HepG2 (cell line): ENCODE results near the gene ACTN4. TPM values are rescaled to one million over a fixed set of nuclear protein-coding genes. Genes with fewer than 3 reads are reported as not detected.

ENCODE experiments used
- ARID4A ChIP-seq: sonication (generic); formaldehyde crosslinking; IDR thresholded peaks from 2 replicates; pipeline ENCODE4 v1.5.0; 2020; ENCODE audit warnings: mild to moderate bottlenecking, missing genetic modification reagents, borderline replicate concordance
- CEBPG ChIP-seq: IDR thresholded peaks from 2 replicates; pipeline ENCODE4 v1.6.1; 2016
- FOXO1 ChIP-seq: sonication (generic); formaldehyde crosslinking; IDR thresholded peaks from 2 replicates; pipeline ENCODE4 v1.4.0; 2020; ENCODE audit warnings: missing genetic modification reagents
- GABPB1 ChIP-seq: IDR thresholded peaks from 2 replicates; pipeline ENCODE4 v1.6.1; 2016; ENCODE audit warnings: mild to moderate bottlenecking, missing genetic modification reagents, moderate library complexity, missing compliant biosample characterization
- GRHL1 ChIP-seq: sonication (generic); formaldehyde crosslinking; conservative IDR thresholded peaks from 2 replicates; pipeline ENCODE4 v1.8.0; 2022; ENCODE audit warnings: missing genetic modification reagents
- HDAC2 ChIP-seq: sonication (generic); formaldehyde crosslinking; IDR thresholded peaks from 2 replicates; pipeline ENCODE4 v1.4.0; 2020; ENCODE audit warnings: missing genetic modification reagents
- HES4 ChIP-seq: sonication (generic); formaldehyde crosslinking; IDR thresholded peaks from 2 replicates; pipeline ENCODE4 v1.9.0; 2021; ENCODE audit warnings: mild to moderate bottlenecking, missing genetic modification reagents, borderline replicate concordance
- HOXA9 ChIP-seq: sonication (generic); formaldehyde crosslinking; IDR thresholded peaks from 2 replicates; pipeline ENCODE4 v1.8.1; 2022; ENCODE audit warnings: missing genetic modification reagents, mild to moderate bottlenecking, moderate library complexity, borderline replicate concordance
- HOXD1 ChIP-seq: sonication (generic); formaldehyde crosslinking; IDR thresholded peaks from 2 replicates; pipeline ENCODE4 v1.5.0; 2020; ENCODE audit warnings: missing genetic modification reagents
- IRF2 ChIP-seq: IDR thresholded peaks from 2 replicates; pipeline ENCODE4 v1.6.1; 2018; ENCODE audit warnings: missing genetic modification reagents, missing compliant biosample characterization
- ISL2 ChIP-seq: sonication (generic); formaldehyde crosslinking; IDR thresholded peaks from 2 replicates; pipeline ENCODE4 v1.5.0; 2020; ENCODE audit warnings: missing genetic modification reagents
- KAT7 ChIP-seq: IDR thresholded peaks from 2 replicates; pipeline ENCODE4 v1.6.1; 2018; ENCODE audit warnings: borderline replicate concordance, missing compliant biosample characterization
- MTA3 ChIP-seq: sonication (generic); formaldehyde crosslinking; IDR thresholded peaks from 2 replicates; pipeline ENCODE4 v1.4.0; 2020; ENCODE audit warnings: missing genetic modification reagents
- MXD4 ChIP-seq: IDR thresholded peaks from 2 replicates; pipeline ENCODE4 v1.6.1; 2016; ENCODE audit warnings: mild to moderate bottlenecking, missing biosample characterization, missing genetic modification reagents
- NRL ChIP-seq: sonication (generic); formaldehyde crosslinking; IDR thresholded peaks from 2 replicates; pipeline ENCODE4 v1.5.0; 2020; ENCODE audit warnings: missing genetic modification reagents, mild to moderate bottlenecking, moderate library complexity, borderline replicate concordance
- RBFOX2 ChIP-seq: fragments of 200-400 bp; formaldehyde crosslinking; IDR thresholded peaks from 2 replicates; pipeline ENCODE4 v1.6.1; 2017; ENCODE audit warnings: low read depth, mild to moderate bottlenecking, low read length
- SOX13 ChIP-seq, 3 experiments: fragments of 450-650 bp in 1 of 3; sonication (generic) in 1 of 3; formaldehyde crosslinking in 1 of 3; IDR thresholded peaks in 2 of 3; conservative IDR thresholded peaks in 1 of 3; 2 replicates each; pipeline versions ENCODE4 v1.5.0 to v1.6.1; 2016 to 2020; ENCODE audit warnings: antibody characterized with exemption in 1 of 3, mild to moderate bottlenecking in 1 of 3, missing compliant biosample characterization in 1 of 3, missing genetic modification reagents in 1 of 3, moderate library complexity in 1 of 3
- SP2 ChIP-seq: sonication (generic); formaldehyde crosslinking; IDR thresholded peaks from 2 replicates; pipeline ENCODE4 v1.5.1; 2020; ENCODE audit warnings: mild to moderate bottlenecking, missing genetic modification reagents
- ZEB1 ChIP-seq: IDR thresholded peaks from 2 replicates; pipeline ENCODE4 v1.6.1; 2012; ENCODE audit warnings: mild to moderate bottlenecking, low read depth, inconsistent platforms; ENCODE audit not compliant: insufficient replicate concordance
- ZFP37 ChIP-seq: sonication (generic); formaldehyde crosslinking; IDR thresholded peaks from 2 replicates; pipeline ENCODE4 v1.4.0; 2020; ENCODE audit warnings: missing genetic modification reagents, borderline replicate concordance
- ZNF414 ChIP-seq: sonication (generic); formaldehyde crosslinking; IDR thresholded peaks from 2 replicates; pipeline ENCODE4 v1.5.0; 2020; ENCODE audit warnings: missing genetic modification reagents
- ZNF563 ChIP-seq: sonication (generic); formaldehyde crosslinking; IDR thresholded peaks from 2 replicates; pipeline ENCODE4 v1.8.0; 2022; ENCODE audit warnings: mild to moderate bottlenecking, moderate library complexity, missing genetic modification reagents
- ZNF615 ChIP-seq: sonication (generic); formaldehyde crosslinking; IDR thresholded peaks from 2 replicates; pipeline ENCODE4 v1.5.0; 2020; ENCODE audit warnings: mild to moderate bottlenecking, missing genetic modification reagents, borderline replicate concordance
- polyA plus RNA-seq, 8 experiments: library from polyadenylated mRNA; depleted of rRNA in 3 of 8; stranded (reverse) in 7 of 8; unstranded in 1 of 8; fragments of >200 nt; fragmentation: Illumina TruSeq in 4 of 8; extraction: Trizol in 4 of 8; gene quantifications; 2 replicates each; pipeline versions ENCODE4 v1.2.1 to v1.2.3, GENCODE V29; 2011 to 2016; ENCODE audit warnings: low read depth in 4 of 8, missing spikeins in 1 of 8, mixed read lengths in 1 of 8; ENCODE audit not compliant: insufficient read depth in 1 of 8
- total RNA-seq, 5 experiments: library from RNA; depleted of rRNA; stranded (reverse); fragments of >200 nt; fragmentation: Illumina TruSeq; extraction: Trizol; gene quantifications; 2 replicates each; pipeline ENCODE4 v1.2.3, GENCODE V29; 2016; ENCODE audit warnings: low read depth in 1 of 5

Gene ACTN4
- total and polyA plus RNA-seq, 2 of the 13 experiments (the other 11 are each of a cell fraction or from before 2014, with no cell fraction given), result 171 to 192 TPM

DNA sequence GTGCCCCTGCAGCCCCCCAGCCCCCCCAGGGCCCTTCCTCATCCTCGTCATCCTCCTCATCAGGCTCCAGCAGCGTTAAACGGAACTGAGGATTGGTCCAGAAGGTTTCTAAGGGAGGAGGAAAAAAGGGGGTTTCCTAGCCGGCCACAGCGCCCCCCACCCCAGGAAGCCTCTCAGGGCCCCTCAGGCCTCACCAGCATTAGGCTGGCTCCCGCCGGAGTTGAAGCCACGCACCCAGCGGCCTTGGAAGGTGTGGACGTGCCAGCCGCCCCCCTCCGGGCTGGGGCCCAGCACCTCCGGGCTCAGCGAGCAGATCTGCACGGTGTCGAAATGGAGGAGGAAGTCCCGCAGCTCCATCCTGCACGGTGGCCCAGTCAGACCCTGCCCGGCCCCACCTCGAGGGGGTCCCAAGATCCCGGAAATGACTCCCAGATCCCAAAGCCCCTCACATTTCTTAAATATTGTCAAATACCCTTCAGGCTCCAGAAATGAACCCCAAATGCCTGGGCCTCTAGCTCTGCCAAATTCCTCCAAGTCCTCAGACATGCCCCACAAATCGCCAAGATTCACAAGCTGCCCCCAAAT, 89.9 kb downstream of the ACTN4 start (continued):
- no peak for TF ChIP-seq SOX13 (IDR thresholded peaks at IDR 0.05)
- TF ChIP-seq SOX13 (CRISPR knock-in tag; conservative IDR thresholded peaks at IDR 0.05 in 1 of 2, IDR thresholded peaks at IDR 0.05 in 1 of 2), result no peak
- TF ChIP-seq ZFP37, result no peak
- TF ChIP-seq GABPB1 (CRISPR knock-in tag), result peak; percentile 33; the same call in 1 of the 2 replicates
- no peak for TF ChIP-seq ZEB1
- no peak for TF ChIP-seq FOXO1
- TF ChIP-seq ZNF563, result no peak; the same call in 1 of the 2 replicates
- no peak for TF ChIP-seq MXD4 (CRISPR knock-in tag)
- no peak for TF ChIP-seq KAT7 (CRISPR knock-in tag)
- TF ChIP-seq MTA3 (CRISPR knock-in tag), result no peak
- TF ChIP-seq SP2 (CRISPR knock-in tag), result no peak
- TF ChIP-seq HOXA9 (CRISPR knock-in tag), result no peak
- no peak for TF ChIP-seq ZNF615 (CRISPR knock-in tag)
- TF ChIP-seq ARID4A (CRISPR knock-in tag), result no peak
- TF ChIP-seq HOXD1 (CRISPR knock-in tag), result no peak
- no peak for TF ChIP-seq HES4 (CRISPR knock-in tag)
- TF ChIP-seq NRL (CRISPR knock-in tag), result no peak
- peak; percentile 62 for TF ChIP-seq RBFOX2
- no peak for TF ChIP-seq HDAC2 (CRISPR knock-in tag)
- TF ChIP-seq ZNF414, result no peak
- TF ChIP-seq GRHL1 (CRISPR knock-in tag), result no peak
- TF ChIP-seq ISL2 (CRISPR knock-in tag), result no peak
- no peak for TF ChIP-seq IRF2 (CRISPR knock-in tag)
- TF ChIP-seq CEBPG, result no peak
